Spleen (tissue), 11 donors: ENCODE data around the gene DARS2. TPM values are rescaled to one million over a fixed set of nuclear protein-coding genes. Genes with fewer than 3 reads are reported as not detected.

Experiments used
- DNase-seq: peaks from one replicate; pipeline ENCODE4 v3.0.0-alpha.2; 2020
- H3K27ac ChIP-seq, 8 donors: fragments of 200-600 bp; sonication (generic) in 7 of 8; 1 replicate in 4 of 8; 2 replicates in 4 of 8; pipeline versions ENCODE4 v1.5.0 to v1.8.0; 2016 to 2021; ENCODE audit warnings: inconsistent platforms in 4 of 8, mild to moderate bottlenecking in 4 of 8, moderate library complexity in 1 of 8
- H3K27me3 ChIP-seq, 7 donors: fragments of 200-600 bp; sonication (generic) in 6 of 7; replicated peaks in 1 of 7; 1 replicate in 4 of 7; 2 replicates in 3 of 7; pipeline versions ENCODE4 v1.5.0 to v1.8.0; 2016 to 2021; ENCODE audit warnings: inconsistent platforms in 3 of 7, mild to moderate bottlenecking in 1 of 7
- H3K36me3 ChIP-seq, 6 donors: fragments of 200-600 bp; sonication (generic) in 5 of 6; 1 replicate in 4 of 6; 2 replicates in 2 of 6; pipeline versions ENCODE4 v1.5.0 to v1.8.0; 2016 to 2021; ENCODE audit warnings: inconsistent platforms in 2 of 6
- H3K4me1 ChIP-seq, 6 donors: fragments of 200-600 bp; sonication (generic) in 5 of 6; 1 replicate in 3 of 6; 2 replicates in 3 of 6; pipeline versions ENCODE4 v1.5.0 to v1.8.0; 2016 to 2021; ENCODE audit warnings: inconsistent platforms in 3 of 6
- H3K4me3 ChIP-seq, 8 donors: fragments of 200-600 bp; sonication (generic) in 7 of 8; 1 replicate in 4 of 8; 2 replicates in 4 of 8; pipeline versions ENCODE4 v1.5.0 to v1.8.0; 2016 to 2021; ENCODE audit warnings: inconsistent platforms in 4 of 8, mild to moderate bottlenecking in 4 of 8, moderate library complexity in 2 of 8
- H3K9me3 ChIP-seq, 8 donors: fragments of 200-600 bp; sonication (generic) in 7 of 8; 1 replicate in 4 of 8; 2 replicates in 4 of 8; pipeline versions ENCODE4 v1.5.0 to v1.8.0; 2016 to 2021; ENCODE audit warnings: inconsistent platforms in 4 of 8
- CTCF ChIP-seq, 11 experiments: fragments of 200-600 bp in 7 of 11; fragments of 450-650 bp in 4 of 11; sonication (generic) in 4 of 11; IDR thresholded peaks in 8 of 11; conservative IDR thresholded peaks in 3 of 11; 1 replicate in 7 of 11; 2 replicates in 4 of 11; pipeline versions ENCODE4 v1.4.0 to v1.8.0; 2016 to 2021; ENCODE audit warnings: antibody characterized with exemption in 11 of 11, inconsistent platforms in 4 of 11, mild to moderate bottlenecking in 1 of 11
- POLR2A ChIP-seq, 3 donors: fragments of 450-650 bp; IDR thresholded peaks; one replicate each; pipeline ENCODE4 v1.5.1; 2017; ENCODE audit warnings: antibody characterized with exemption in 3 of 3, mild to moderate bottlenecking in 1 of 3
- POLR2AphosphoS5 ChIP-seq, 3 donors: sonication (generic); formaldehyde crosslinking; IDR thresholded peaks; one replicate each; pipeline ENCODE4 v1.5.1; 2017; ENCODE audit warnings: antibody characterized with exemption in 3 of 3
- WGBS, 5 donors: extraction: QIAGEN DNeasy Blood & Tissue Kit in 3 of 5; methylation state at CpG; one replicate each; pipeline versions ENCODE4 v1.1.5 to v1.1.7; 2013 to 2018; 5-methylcytosine and 5-hydroxymethylcytosine counted together
- intact Hi-C: fragments of 100-400 bp; cut with DNase I; formaldehyde crosslinking; loops from one replicate; pipeline ENCODE4 v1.15.0; 2023; ENCODE audit warnings: low total_unique reads
- polyA plus RNA-seq, 3 donors: library from polyadenylated mRNA; stranded (reverse); fragments of 200-250 nt; gene quantifications; one replicate each; pipeline ENCODE4 v1.2.1, GENCODE V29; 2013
- total RNA-seq, 7 donors: library from RNA; depleted of rRNA in 3 of 7; stranded (reverse); fragments of >200 nt in 3 of 7; fragmentation: NEBNext Ultra II Directional in 4 of 7; extraction: Animal tissue kit (Norgen Biotek cat#: 25700) in 4 of 7; gene quantifications; one replicate each; pipeline versions ENCODE4 v1.1.0 to v1.2.1, GENCODE V29; 2016 to 2021
- donor health status: healthy with polysubstance abuse.
- donor health status: DM: no; HTN: no; CAD: no; lungs with moderate emphysema.
- donor health status: DM: no; HTN: no; CAD: no.
- donor health status: Bipolar disorder and iron deficiency.
- donor health status: healthy.
- donor health status: DM: no; HTN: no; CAD: no.
- donor health status: DM: yes; HTN: yes; CAD: no.

DARS2 gene
- total and polyA plus RNA-seq, 10 donors, result 4.7 to 23.3 (median 15.7) TPM

GRCh38 chr1:173863224-173864161, 39.0 kb downstream of the DARS2 start:
- intact Hi-C loops, result loop anchor here (10.0 kb wide), 1 partner anchor 71 kb away; no protein-coding TSS in a partner anchor

DNA sequence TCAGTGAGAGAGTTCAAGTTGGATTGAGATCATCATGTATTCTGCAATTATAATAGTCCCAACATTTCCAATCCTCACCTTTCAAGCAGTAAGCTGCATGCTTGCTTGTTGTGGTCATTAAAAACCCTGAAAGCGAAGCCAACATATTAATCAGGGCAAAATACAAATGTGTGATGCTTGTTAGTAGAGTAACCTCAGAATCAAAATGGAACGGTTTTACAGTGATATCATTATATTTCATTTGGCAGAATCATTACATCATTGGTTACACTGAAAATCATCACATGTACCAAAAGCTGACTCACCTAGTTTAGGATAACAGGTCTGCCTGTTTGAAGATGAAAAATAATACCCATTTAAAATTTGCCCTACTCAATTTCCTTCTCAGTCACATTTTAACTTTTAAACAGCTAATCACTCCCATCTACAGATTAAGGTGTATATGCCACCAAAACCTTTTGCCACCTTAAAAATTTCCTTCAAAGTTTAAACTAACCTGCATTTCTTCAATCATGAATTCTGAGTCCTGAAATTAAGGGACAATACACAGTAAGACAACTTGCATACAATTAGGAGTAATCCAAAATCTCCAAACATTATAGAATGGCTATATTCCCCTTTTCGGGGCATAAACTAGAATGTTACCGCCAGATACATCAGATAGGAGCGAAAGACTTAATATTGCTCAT, 39.9 kb downstream of the DARS2 start:
- WGBS, 5 donors, result 78 to 88% (median 81%) methylated on average over 5 of the region's 5 CpGs
- peak overlapping the region in 3 of 8 donors; percentile 11 to 99 (median 98) for H3K27ac ChIP-seq

More at GRCh38 chr1:173863224-173864161, 39.0 kb downstream of the DARS2 start:
- no peaks in the 10 kb centered on the region for H3K27me3 ChIP-seq
- no peak for DNase-seq
- H3K9me3 ChIP-seq, result no peaks in the 10 kb centered on the region
- H3K4me3 ChIP-seq, result no peak overlapping the region
- no peak for TF ChIP-seq CTCF (IDR thresholded peaks at IDR 0.05 in 8 of 11, conservative IDR thresholded peaks at IDR 0.05 in 3 of 11)
- no peak for TF ChIP-seq POLR2AphosphoS5 (IDR thresholded peaks at IDR 0.05)
- no peak for TF ChIP-seq POLR2A (IDR thresholded peaks at IDR 0.05)
- peaks cover 0 to 83% (median 52%) of the 10 kb centered on the region in 6 donors for H3K36me3 ChIP-seq
- H3K4me1 ChIP-seq, result peaks cover 28 to 50% (median 36%) of the 10 kb centered on the region in 6 donors
- peak overlapping the region in 1 of 8 donors; percentile 99 for H3K27ac ChIP-seq

DNA sequence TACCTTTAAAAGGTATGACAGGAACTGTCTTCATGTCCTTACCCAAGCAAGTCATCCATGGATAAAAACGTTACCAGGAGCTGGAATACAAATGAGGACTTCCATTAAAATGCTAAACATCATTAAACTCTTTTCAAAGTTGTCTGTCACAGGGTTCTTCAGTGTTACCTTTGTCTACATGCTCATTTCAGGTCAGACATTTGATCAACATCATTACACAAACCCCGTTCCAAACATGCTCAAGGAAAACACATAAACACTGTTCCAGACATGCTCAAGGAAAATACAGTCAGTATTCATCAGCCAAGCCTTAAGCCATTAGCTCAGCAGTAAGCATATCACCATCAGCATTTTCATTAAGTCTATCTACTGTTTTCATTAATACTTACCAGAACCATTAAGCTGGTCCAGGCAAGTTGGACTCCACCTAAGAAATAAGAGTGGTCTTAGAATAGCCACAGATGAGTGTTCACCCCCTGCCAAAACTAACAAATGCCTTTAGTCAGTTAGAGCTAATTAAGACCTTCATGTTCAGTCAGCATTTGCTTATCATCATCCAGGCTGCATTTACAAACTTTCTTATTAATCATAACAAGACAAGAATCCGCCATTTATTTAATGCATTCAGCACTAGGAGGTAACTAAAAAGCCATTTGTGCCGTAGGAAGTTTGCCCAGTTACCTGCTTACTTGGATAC, 41.1 kb downstream of the DARS2 start:
- Histone ChIP-seq H3K27me3 (no peaks in the 10 kb centered on the region), H3K27ac (peak overlapping the region in 4 of 8 donors; percentile 98 to 99 (median 98)), H3K4me3 (peak overlapping the region in 7 of 8 donors; percentile 75 to 95 (median 82)), H3K4me1 (peaks cover 34 to 71% (median 54%) of the 10 kb centered on the region in 6 donors), H3K9me3 (no peaks in the 10 kb centered on the region), H3K36me3 (peaks cover 0 to 68% (median 41%) of the 10 kb centered on the region in 6 donors)
- TF ChIP-seq CTCF (IDR thresholded peaks at IDR 0.05 in 8 of 11, conservative IDR thresholded peaks at IDR 0.05 in 3 of 11) (no peak), POLR2A (IDR thresholded peaks at IDR 0.05) (no peak), POLR2AphosphoS5 (IDR thresholded peaks at IDR 0.05) (no peak)
- intact Hi-C loops, result loop anchor here (10.0 kb wide), 1 partner anchor 69 kb away; no protein-coding TSS in a partner anchor
- 28 to 46% (median 44%) methylated on average over 4 of the region's 4 CpGs for WGBS, 5 donors
- no peak for DNase-seq

More for the DNA sequence above, 39.9 kb downstream of the DARS2 start:
- TF ChIP-seq CTCF (IDR thresholded peaks at IDR 0.05 in 8 of 11, conservative IDR thresholded peaks at IDR 0.05 in 3 of 11) (no peak), POLR2A (IDR thresholded peaks at IDR 0.05) (no peak), POLR2AphosphoS5 (IDR thresholded peaks at IDR 0.05) (no peak)
- DNase-seq, result no peak
- H3K4me3 ChIP-seq, result peak overlapping the region in 1 of 8 donors; percentile 91
- intact Hi-C loops, result loop anchor here (10.0 kb wide), 1 partner anchor 70 kb away; no protein-coding TSS in a partner anchor
- peaks cover 28 to 58% (median 41%) of the 10 kb centered on the region in 6 donors for H3K4me1 ChIP-seq
- no peaks in the 10 kb centered on the region for H3K9me3 ChIP-seq
- no peaks in the 10 kb centered on the region for H3K27me3 ChIP-seq
- H3K36me3 ChIP-seq, result peaks cover 0 to 75% (median 44%) of the 10 kb centered on the region in 6 donors
